Stimulated activated naive CD8-positive, alpha-beta T cell treated with anti-CD3 and anti-CD28 coated beads, Interleukin-15, amount 100 ng/mL, for 72 hours (primary cell): ENCODE measurements around the gene ARHGAP26.
"Not testable (repeated sequence)": the region's sequence is repeated elsewhere in the genome, so short reads cannot be mapped to it uniquely, and the experiment has no call there.

ENCODE experiments used
- ATAC-seq: fragments of 150-1000 bp; cut with Tn5 transposase; 2 replicates; pipeline ENCODE4 v1.10.0; 2021; ENCODE audit warnings: mild to moderate bottlenecking, moderate library complexity
- DNase-seq, 2 donors: peaks; one replicate each; pipeline ENCODE4 v3.0.0; 2021 to 2022
- H3K27ac Mint-ChIP-seq, 2 donors: one replicate each; pipeline ENCODE4 v1.8.0; 2022; ENCODE audit warnings: mild to moderate bottlenecking in 2 of 2, mixed read lengths in 2 of 2, moderate library complexity in 2 of 2
- H3K27me3 Mint-ChIP-seq: one replicate; pipeline ENCODE4 v1.8.0; 2022; ENCODE audit warnings: mixed read lengths
- H3K4me1 Mint-ChIP-seq: one replicate; pipeline ENCODE4 v1.8.0; 2022; ENCODE audit warnings: mild to moderate bottlenecking, mixed read lengths
- H3K4me3 Mint-ChIP-seq, 2 donors: one replicate each; pipeline ENCODE4 v1.8.0; 2022; ENCODE audit warnings: mild to moderate bottlenecking in 2 of 2, mixed read lengths in 2 of 2, moderate library complexity in 1 of 2
- H3K9me3 Mint-ChIP-seq, 2 donors: one replicate each; pipeline ENCODE4 v1.8.0; 2022; ENCODE audit warnings: mixed read lengths in 2 of 2

The ARHGAP26 gene

GRCh38 chr5:142971303-142972013, 201.3 kb downstream of the ARHGAP26 start:
- no peaks in the 10 kb centered on the region for H3K27me3 Mint-ChIP-seq
- ATAC-seq (no peak), DNase-seq (no peak)
- peaks cover 58% of the 10 kb centered on the region for H3K4me1 Mint-ChIP-seq
- peaks cover 0 to 4% of the 10 kb centered on the region in 2 donors for H3K9me3 Mint-ChIP-seq
- H3K4me3 Mint-ChIP-seq, result peak overlapping the region in 1 of 2 donors; percentile 19
- H3K27ac Mint-ChIP-seq, result no peak overlapping the region

DNA sequence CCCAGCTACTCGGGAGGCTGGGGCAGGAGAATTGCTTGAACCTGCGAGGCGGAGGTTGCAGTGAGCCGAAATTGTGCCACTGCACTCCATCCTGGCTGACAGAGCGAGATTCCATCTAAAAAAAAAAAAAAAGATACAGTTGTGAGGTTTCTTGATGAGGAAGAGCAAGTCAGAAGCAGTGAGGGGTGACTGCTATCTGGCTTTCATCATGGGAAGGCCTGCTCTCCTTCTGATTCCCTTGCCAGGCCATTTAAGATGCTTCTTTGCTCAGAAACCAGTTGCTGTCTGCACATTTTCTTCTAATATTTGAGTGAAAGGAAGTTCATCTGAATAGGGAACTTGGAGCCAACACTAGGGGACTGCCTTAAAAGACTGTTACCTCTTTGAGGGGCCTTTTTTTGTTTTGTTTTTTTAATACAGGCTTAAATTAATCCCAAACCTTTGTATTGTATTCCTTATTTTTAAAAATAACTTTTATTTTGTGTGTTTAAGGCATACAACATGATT, 201.9 kb downstream of the ARHGAP26 start:
- Mint-ChIP-seq H3K27me3 (no peaks in the 10 kb centered on the region), H3K27ac (peak overlapping the region in 1 of 2 donors; percentile 30)
- no peak for ATAC-seq

GRCh38 chr5:142973932-142974331, 203.8 kb downstream of the ARHGAP26 start:
- Mint-ChIP-seq H3K4me1 (peaks cover 82% of the 10 kb centered on the region), H3K4me3 (no peak overlapping the region), H3K27ac (no peak overlapping the region), H3K27me3 (no peaks in the 10 kb centered on the region), H3K9me3 (peaks cover 0 to 4% of the 10 kb centered on the region in 2 donors)
- ATAC-seq, result no peak
- DNase-seq, result no peak

More for the DNA sequence above, 201.9 kb downstream of the ARHGAP26 start:
- H3K4me1 Mint-ChIP-seq, result peaks cover 64% of the 10 kb centered on the region
- peaks cover 0 to 4% of the 10 kb centered on the region in 2 donors for H3K9me3 Mint-ChIP-seq
- DNase-seq, result no peak
- H3K4me3 Mint-ChIP-seq, result no peak overlapping the region

DNA sequence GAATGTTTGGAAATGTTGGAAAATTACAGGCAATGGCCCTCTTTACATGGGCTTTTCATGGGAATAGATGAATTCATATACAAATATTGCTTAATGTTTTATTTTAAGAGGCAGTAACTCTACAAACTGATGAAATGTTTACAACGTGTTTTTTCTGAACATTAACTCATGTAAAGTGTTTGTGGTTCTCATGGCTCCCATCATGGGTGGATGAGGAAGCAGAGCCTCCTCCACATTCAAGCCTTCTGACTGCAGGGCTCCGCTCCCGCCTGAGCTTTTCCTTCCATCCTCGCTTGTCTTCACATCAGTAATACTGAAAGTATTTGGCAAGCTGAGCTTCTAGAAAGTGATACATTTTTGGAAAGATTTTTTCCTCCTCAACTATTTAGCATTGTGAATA, 204.2 kb downstream of the ARHGAP26 start:
- peaks cover 0 to 4% of the 10 kb centered on the region in 2 donors for H3K9me3 Mint-ChIP-seq
- H3K27me3 Mint-ChIP-seq, result no peaks in the 10 kb centered on the region
- H3K27ac Mint-ChIP-seq, result no peak overlapping the region
- DNase-seq (no peak), ATAC-seq (no peak)
- H3K4me3 Mint-ChIP-seq, result no peak overlapping the region
- H3K4me1 Mint-ChIP-seq, result peaks cover 83% of the 10 kb centered on the region

- Mint-ChIP-seq H3K9me3 (no peaks in the 10 kb centered on the region), H3K27me3 (no peaks in the 10 kb centered on the region), H3K4me3 (no peak overlapping the region), H3K27ac (peak overlapping the region; percentile 86 to 88), H3K4me1 (peaks cover 81% of the 10 kb centered on the region)
- ATAC-seq (no peak), DNase-seq (no peak)
These were observed 206.7 kb downstream of the ARHGAP26 start for GRCh38 chr5:142976861-142977260.

- H3K4me3 Mint-ChIP-seq, result peak overlapping the region; percentile 52 to 55
These were observed 207.3 kb downstream of the ARHGAP26 start for GRCh38 chr5:142977363-142978051.

GRCh38 chr5:142978252-142978651, 208.1 kb downstream of the ARHGAP26 start:
- Mint-ChIP-seq H3K4me3 (peak overlapping the region; percentile 52 to 55), H3K9me3 (no peaks in the 10 kb centered on the region), H3K4me1 (peaks cover 81% of the 10 kb centered on the region), H3K27ac (peak overlapping the region; percentile 88 to 94), H3K27me3 (no peaks in the 10 kb centered on the region)
- DNase-seq (no peak), ATAC-seq (no peak)

More at GRCh38 chr5:142977363-142978051, 207.3 kb downstream of the ARHGAP26 start:
- DNase-seq (peak; percentile 19 to 44), ATAC-seq (peak; percentile 93)
- peak overlapping the region; percentile 88 to 94 for H3K27ac Mint-ChIP-seq
- H3K4me1 Mint-ChIP-seq, result peaks cover 81% of the 10 kb centered on the region
- H3K9me3 Mint-ChIP-seq, result no peaks in the 10 kb centered on the region
- H3K27me3 Mint-ChIP-seq, result no peaks in the 10 kb centered on the region

GRCh38 chr5:142978726-142979125, 208.5 kb downstream of the ARHGAP26 start:
- no peak for ATAC-seq
- no peaks in the 10 kb centered on the region for H3K27me3 Mint-ChIP-seq
- H3K4me1 Mint-ChIP-seq, result peaks cover 78% of the 10 kb centered on the region
- DNase-seq, result no peak
- no peak overlapping the region for H3K27ac Mint-ChIP-seq
- no peaks in the 10 kb centered on the region for H3K9me3 Mint-ChIP-seq
- no peak overlapping the region for H3K4me3 Mint-ChIP-seq

DNA sequence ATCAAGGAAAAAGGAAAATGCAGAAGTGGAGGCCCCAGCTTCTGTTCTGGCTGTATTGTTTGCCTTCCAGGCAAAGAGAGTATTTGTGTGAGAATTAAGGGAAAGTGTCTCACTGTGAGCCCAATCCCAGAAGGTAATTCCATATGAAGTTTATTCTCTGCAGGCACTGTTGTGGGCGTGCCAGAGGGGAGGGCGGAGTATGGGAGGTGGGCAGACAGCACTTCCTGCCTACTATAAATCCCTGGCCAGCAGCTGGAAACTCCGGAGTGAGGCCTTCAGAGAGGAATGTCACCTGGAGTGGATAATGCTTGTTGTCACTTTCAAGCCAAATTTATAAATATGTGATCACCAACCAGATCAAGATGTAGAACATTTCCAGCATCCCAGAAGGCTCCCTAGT, 209.5 kb downstream of the ARHGAP26 start:
- H3K27ac Mint-ChIP-seq, result no peak overlapping the region
- no peak for DNase-seq
- peaks cover 76% of the 10 kb centered on the region for H3K4me1 Mint-ChIP-seq
- H3K27me3 Mint-ChIP-seq, result no peaks in the 10 kb centered on the region
- no peak overlapping the region for H3K4me3 Mint-ChIP-seq
- ATAC-seq, result no peak
- H3K9me3 Mint-ChIP-seq, result no peaks in the 10 kb centered on the region

GRCh38 chr5:142981475-142981874, 211.3 kb downstream of the ARHGAP26 start:
- H3K9me3 Mint-ChIP-seq, result peaks cover 0 to 1% of the 10 kb centered on the region in 2 donors
- H3K27ac Mint-ChIP-seq, result peak overlapping the region in 1 of 2 donors; percentile 93
- ATAC-seq (no peak), DNase-seq (no peak)
- H3K4me1 Mint-ChIP-seq, result peaks cover 71% of the 10 kb centered on the region
- no peaks in the 10 kb centered on the region for H3K27me3 Mint-ChIP-seq
- H3K4me3 Mint-ChIP-seq, result no peak overlapping the region

DNA sequence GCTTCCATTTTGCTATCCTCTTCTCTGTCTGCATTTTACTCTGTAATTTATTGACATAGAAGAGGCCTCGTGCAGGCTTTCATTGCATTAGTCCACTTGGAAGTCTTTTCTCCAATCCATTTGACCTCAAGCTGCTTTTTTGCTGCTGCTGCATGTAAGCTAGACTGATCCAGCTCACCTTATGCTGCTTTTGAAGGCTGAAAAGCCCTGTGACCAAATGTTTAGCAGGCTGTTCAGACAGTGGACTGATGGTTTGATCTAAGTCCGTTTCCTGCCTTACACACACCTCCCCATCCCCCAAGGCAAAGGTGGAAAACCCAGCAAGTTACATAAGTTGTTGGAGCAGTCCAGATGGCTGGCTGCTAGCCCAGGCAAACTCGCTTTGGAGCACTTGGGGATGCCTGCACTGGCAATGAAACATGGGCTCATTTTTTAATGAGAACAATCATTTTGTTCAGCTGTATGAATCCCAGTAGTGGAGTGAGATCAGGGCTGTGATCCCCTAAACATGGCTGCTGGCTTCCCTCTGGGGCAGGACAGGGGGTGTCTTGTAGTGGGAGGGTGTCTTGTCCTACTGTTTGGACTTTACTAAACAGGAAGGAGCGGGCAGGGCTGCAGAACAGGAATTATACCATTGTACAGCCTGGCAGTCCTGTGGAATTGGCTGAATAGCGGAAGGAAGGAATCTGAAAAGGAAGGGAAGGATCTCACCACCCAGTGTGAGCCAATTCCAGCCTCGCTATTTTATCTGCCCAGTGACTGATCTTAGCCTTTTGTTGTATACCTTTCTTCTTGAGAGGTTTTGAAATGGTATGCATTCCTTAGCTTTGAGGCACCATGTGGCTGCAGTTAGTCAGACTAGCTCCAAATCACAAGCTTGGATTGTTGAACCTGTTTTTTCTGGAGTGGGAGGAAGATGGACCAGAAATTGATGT, 212.0 kb downstream of the ARHGAP26 start:
- Mint-ChIP-seq H3K4me3 (no peak overlapping the region), H3K27ac (peak overlapping the region; percentile 44 to 93), H3K4me1 (peaks cover 65% of the 10 kb centered on the region), H3K9me3 (peaks cover 0 to 7% of the 10 kb centered on the region in 2 donors), H3K27me3 (no peaks in the 10 kb centered on the region)
- DNase-seq, result no peak
- no peak for ATAC-seq

- H3K4me1 Mint-ChIP-seq, result peaks cover 59% of the 10 kb centered on the region
These were observed 212.6 kb downstream of the ARHGAP26 start for GRCh38 chr5:142982821-142983200.

DNA sequence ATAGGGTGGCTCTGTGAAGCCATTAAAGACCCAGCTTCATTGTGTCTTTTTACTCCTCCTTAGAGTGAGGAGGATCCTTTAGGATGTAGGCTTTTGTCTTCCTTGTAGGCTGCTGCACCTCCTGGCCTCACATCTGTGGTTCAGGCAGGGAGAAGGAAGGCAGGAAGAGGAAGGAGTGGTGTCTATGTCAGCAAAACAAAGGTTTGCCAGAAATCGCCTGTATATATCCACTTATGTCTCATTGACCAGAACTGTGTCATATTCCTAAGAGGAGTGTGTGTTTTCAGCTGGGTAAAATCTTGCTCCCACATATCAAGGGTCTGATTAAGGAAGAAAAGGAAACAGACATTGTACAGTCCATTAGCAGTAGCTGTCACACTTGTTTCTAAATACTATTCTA, 213.8 kb downstream of the ARHGAP26 start:
- peaks cover 55% of the 10 kb centered on the region for H3K4me1 Mint-ChIP-seq
- H3K4me3 Mint-ChIP-seq, result no peak overlapping the region
- no peak for ATAC-seq
- H3K9me3 Mint-ChIP-seq, result peaks cover 10 to 19% of the 10 kb centered on the region in 2 donors
- no peak for DNase-seq
- H3K27ac Mint-ChIP-seq, result peak overlapping the region in 1 of 2 donors; percentile 34
- H3K27me3 Mint-ChIP-seq, result no peaks in the 10 kb centered on the region

More at GRCh38 chr5:142982821-142983200, 212.6 kb downstream of the ARHGAP26 start:
- DNase-seq (no peak), ATAC-seq (no peak)
- Mint-ChIP-seq H3K27ac (peak overlapping the region in 1 of 2 donors; percentile 88), H3K4me3 (no peak overlapping the region), H3K9me3 (peaks cover 0 to 7% of the 10 kb centered on the region in 2 donors), H3K27me3 (no peaks in the 10 kb centered on the region)

DNA sequence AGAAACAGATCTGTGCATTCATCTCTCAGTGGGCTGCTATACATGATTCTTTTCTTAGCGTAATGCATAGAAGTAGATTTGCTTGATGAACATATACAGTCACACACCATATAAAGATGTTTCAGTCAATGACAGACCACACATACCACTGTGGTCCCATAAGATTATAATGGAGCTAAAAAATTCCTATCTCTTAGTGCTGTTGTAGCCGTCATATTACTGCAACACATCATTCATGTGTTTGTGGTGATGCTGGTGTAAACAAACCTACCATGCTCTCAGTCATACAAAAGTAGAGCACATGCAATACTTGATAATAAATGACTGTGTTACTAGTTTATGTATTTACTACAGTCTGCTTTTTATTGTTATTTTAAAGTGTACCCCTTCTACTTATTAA, 214.3 kb downstream of the ARHGAP26 start:
- DNase-seq (no peak), ATAC-seq (no peak)
- Mint-ChIP-seq H3K9me3 (peaks cover 14 to 24% of the 10 kb centered on the region in 2 donors), H3K27ac (no peak overlapping the region), H3K27me3 (no peaks in the 10 kb centered on the region), H3K4me1 (peaks cover 50% of the 10 kb centered on the region), H3K4me3 (no peak overlapping the region)

- ATAC-seq, H3K27me3 Mint-ChIP-seq, DNase-seq, H3K27ac Mint-ChIP-seq, H3K4me3 Mint-ChIP-seq: not testable (repeated sequence)
- Mint-ChIP-seq H3K9me3 (peaks cover 25 to 46% of the 10 kb centered on the region in 2 donors), H3K4me1 (peaks cover 21% of the 10 kb centered on the region)
These were observed 219.1 kb downstream of the ARHGAP26 start for GRCh38 chr5:142989270-142989669.
